ENCODE data around the gene PPFIA1.

- TF ChIP-seq FOXA1 (IDR thresholded peaks at IDR 0.05): no peak
- TF ChIP-seq BHLHE40 (IDR thresholded peaks at IDR 0.05; ENCODE audit: borderline replicate concordance): no peak
- no peak for TF ChIP-seq SUZ12 (IDR thresholded peaks at IDR 0.05)
- TF ChIP-seq ARNT (IDR thresholded peaks at IDR 0.05): no peak
- no peak for TF ChIP-seq TARDBP (IDR thresholded peaks at IDR 0.05)
- no peak for TF ChIP-seq ZNF384 (IDR thresholded peaks at IDR 0.05)
Measured at GRCh38 chr11:70244698-70245097, 25.8 kb upstream of the PPFIA1 start.

All from HEK293T (cell line).